WERI-Rb-1 (cell line): Measurements from ENCODE around the gene WDR87.

Experiments
- DNase-seq: peaks from one replicate; pipeline ENCODE4 v3.0.0-alpha.2; 2020
- H3K27ac ChIP-seq: fragments of 250-450 bp; sonication (Bioruptor Pico); 2 replicates; pipeline ENCODE4 v1.5.1; 2020; ENCODE audit warnings: mild to moderate bottlenecking, moderate library complexity
- H3K27me3 ChIP-seq: fragments of 250-450 bp; sonication (Bioruptor Pico); 2 replicates; pipeline ENCODE4 v1.5.1; 2021; ENCODE audit warnings: mild to moderate bottlenecking, low read depth, moderate library complexity; ENCODE audit not compliant: insufficient read depth, severe bottlenecking
- H3K36me3 ChIP-seq: fragments of 250-450 bp; sonication (Bioruptor Pico); 2 replicates; pipeline ENCODE4 v1.5.1; 2020; ENCODE audit warnings: mild to moderate bottlenecking, moderate library complexity
- H3K4me3 ChIP-seq: 2 replicates; pipeline ENCODE4 v1.5.1; 2011; ENCODE audit warnings: low read depth, mild to moderate bottlenecking, control low read depth, low read length
- H3K9me3 ChIP-seq: fragments of 250-450 bp; sonication (Bioruptor Pico); 2 replicates; pipeline ENCODE4 v1.5.1; 2021; ENCODE audit warnings: mild to moderate bottlenecking, moderate library complexity; ENCODE audit not compliant: severe bottlenecking
- TF ChIP-seq, protein P1 (sequence below): IDR thresholded peaks from 2 replicates; pipeline ENCODE4 v1.5.1; 2011; ENCODE audit warnings: low read depth, mild to moderate bottlenecking, control low read depth, inconsistent platforms, low read length

WDR87 gene

DNA sequence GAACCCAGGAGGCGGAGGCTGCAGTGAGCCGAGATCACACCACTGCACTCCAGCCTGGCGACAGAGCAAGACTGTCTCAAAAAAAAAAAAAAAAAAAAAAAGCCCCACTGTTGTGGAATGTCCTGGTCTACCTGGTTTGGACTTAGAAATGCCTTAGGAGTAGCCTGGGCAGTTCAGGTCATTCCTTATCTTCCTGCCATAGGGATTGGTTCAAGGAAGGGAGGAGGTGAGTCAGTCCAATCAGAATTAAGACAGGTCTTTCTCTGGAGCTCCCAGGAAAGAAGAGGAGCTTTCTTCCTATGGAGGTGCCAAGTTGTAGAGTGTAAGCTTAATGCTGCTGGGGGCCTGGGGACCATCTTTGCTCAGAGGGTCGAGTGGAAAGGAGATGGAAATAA is 45.4 kb upstream of the WDR87 start:
- Histone ChIP-seq H3K4me3 (no peak overlapping the region), H3K27me3 (no peaks in the 10 kb centered on the region), H3K27ac (no peak overlapping the region), H3K36me3 (0 out of 2 replicates have a peak, but pooled peaks cover 4% of the 10 kb centered on the region), H3K9me3 (no peaks in the 10 kb centered on the region)
- TF ChIP-seq, protein P1, sequence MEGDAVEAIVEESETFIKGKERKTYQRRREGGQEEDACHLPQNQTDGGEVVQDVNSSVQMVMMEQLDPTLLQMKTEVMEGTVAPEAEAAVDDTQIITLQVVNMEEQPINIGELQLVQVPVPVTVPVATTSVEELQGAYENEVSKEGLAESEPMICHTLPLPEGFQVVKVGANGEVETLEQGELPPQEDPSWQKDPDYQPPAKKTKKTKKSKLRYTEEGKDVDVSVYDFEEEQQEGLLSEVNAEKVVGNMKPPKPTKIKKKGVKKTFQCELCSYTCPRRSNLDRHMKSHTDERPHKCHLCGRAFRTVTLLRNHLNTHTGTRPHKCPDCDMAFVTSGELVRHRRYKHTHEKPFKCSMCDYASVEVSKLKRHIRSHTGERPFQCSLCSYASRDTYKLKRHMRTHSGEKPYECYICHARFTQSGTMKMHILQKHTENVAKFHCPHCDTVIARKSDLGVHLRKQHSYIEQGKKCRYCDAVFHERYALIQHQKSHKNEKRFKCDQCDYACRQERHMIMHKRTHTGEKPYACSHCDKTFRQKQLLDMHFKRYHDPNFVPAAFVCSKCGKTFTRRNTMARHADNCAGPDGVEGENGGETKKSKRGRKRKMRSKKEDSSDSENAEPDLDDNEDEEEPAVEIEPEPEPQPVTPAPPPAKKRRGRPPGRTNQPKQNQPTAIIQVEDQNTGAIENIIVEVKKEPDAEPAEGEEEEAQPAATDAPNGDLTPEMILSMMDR, result no peak
- no peak for DNase-seq

DNA sequence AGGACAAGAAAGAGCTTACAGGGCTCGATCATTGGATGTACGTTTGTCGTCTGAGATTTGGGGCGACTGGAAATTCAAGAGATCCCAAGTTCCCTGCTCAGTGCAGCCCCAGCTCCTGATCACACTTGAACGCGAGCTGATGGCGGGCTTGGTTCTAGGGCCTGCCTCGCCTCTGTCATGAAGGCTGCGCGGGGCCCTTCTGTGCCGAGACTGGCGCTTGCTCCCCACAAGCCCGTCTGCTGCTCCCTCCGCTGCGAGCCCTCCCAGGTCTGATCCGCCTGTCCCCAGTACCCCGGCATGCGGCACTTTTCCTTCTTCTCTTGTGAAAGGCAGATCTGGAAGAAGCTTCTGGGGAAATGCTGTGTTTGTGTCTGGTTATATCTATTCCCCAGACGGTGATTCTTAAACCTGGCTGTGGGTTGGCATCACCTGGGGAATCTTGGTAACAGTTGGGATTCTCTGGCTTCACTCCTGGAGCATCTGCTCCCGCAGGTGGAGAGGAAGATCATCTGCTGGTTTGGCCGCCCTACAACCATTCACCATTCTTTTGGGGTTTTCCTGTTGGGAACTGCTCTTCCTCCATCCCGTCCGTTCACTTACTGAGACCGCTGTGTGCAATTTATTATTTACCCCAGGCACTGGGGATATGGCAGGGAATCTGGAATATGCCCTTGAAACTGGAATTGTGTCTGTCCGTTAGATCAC is 44.2 kb upstream of the WDR87 start:
- Histone ChIP-seq H3K27ac (no peak overlapping the region), H3K36me3 (0 out of 2 replicates have a peak, but pooled peaks cover 4% of the 10 kb centered on the region), H3K27me3 (no peaks in the 10 kb centered on the region), H3K4me3 (no peak overlapping the region), H3K9me3 (no peaks in the 10 kb centered on the region)
- DNase-seq, result no peak
- TF ChIP-seq, protein P1, result no peak

DNA sequence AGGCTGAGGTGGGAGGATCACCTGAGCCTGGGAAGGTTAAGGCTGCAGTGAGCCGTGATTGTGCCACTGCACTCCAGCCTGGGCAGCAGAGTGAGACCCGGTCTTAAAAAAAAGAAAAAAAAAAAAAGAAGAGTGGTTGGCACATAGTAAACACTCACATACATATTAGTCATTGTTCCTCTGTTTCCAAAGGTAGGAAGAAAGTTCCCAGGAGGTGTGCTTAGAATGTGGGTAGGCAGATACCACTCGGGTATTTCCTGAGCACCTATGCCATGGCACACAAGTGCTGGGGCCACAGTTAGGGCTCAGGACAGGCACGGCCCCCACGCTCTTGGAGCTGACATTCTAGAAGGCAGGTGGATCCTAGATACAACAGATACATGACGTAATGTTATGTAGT is 42.0 kb upstream of the WDR87 start:
- TF ChIP-seq, protein P1, result no peak
- 0 out of 2 replicates have a peak, but pooled peaks cover 4% of the 10 kb centered on the region for H3K36me3 ChIP-seq
- no peak overlapping the region for H3K4me3 ChIP-seq
- H3K27ac ChIP-seq, result no peak overlapping the region
- H3K9me3 ChIP-seq, result no peaks in the 10 kb centered on the region
- DNase-seq, result no peak
- no peaks in the 10 kb centered on the region for H3K27me3 ChIP-seq

DNA sequence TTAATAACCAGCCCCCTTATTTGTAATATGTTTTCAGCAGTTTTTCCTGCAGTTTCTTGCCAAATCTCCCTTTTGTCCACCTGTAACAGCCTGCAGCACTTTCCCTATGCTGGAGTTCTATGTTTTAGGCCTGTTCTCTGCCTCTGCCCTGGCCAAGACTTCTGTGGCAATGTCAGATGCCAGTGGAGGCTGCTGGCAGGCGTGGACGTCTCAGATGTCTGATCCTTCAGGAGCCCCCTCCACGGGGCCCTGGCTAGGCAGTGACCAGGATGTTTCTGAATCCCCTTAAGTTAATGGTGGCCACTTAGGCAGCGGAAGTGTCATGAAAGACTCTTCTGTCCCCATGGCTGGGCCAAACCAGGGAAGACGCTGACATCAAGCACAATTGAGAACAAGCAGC is 41.4 kb upstream of the WDR87 start:
- Histone ChIP-seq H3K36me3 (0 out of 2 replicates have a peak, but pooled peaks cover 4% of the 10 kb centered on the region), H3K4me3 (no peak overlapping the region), H3K27me3 (no peaks in the 10 kb centered on the region), H3K9me3 (no peaks in the 10 kb centered on the region), H3K27ac (no peak overlapping the region)
- TF ChIP-seq, protein P1, result no peak
- DNase-seq, result no peak

DNA sequence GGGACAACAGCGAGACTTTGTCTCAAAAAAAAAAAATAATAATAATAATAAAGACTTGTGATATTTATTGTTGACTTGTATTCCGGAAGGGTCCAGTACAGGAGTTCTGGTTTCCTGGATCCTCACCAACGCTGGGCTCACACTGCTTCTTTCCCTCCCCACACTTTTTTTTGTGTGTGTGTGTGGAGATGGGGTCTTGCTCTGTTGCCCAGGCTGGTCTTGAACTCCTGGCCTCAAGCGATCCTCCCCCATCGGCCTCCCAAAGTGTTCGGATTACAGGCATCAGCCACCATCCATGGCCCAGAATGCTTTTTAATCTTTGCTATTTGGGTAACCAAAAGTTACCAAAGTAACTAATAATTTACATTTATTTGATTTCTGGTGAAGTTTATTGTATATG is 39.7 kb upstream of the WDR87 start:
- TF ChIP-seq, protein P1, result no peak
- DNase-seq, result no peak
- Histone ChIP-seq H3K36me3 (0 out of 2 replicates have a peak, but pooled peaks cover 4% of the 10 kb centered on the region), H3K4me3 (no peak overlapping the region), H3K9me3 (no peaks in the 10 kb centered on the region), H3K27ac (no peak overlapping the region), H3K27me3 (no peaks in the 10 kb centered on the region)

DNA sequence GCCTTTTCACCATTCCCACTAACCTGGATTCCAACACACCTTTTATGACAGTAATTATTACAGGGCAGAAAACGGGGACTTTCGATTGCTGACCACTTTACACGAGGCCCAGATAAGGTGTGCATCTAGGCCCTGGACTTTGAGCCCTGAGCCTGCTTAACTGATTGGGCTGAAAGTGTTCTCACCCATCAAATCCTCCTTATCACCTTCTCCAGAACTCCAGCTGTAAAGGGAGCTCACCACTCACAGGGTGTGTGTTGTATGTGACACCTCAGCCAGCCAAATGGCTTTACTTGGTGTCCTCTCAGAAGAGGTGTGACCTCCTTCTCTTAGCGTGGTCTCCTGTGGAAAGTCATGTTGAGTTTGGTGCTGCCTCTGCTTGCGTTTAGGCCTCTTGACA is 37.1 kb upstream of the WDR87 start:
- DNase-seq, result no peak
- Histone ChIP-seq H3K9me3 (no peaks in the 10 kb centered on the region), H3K27me3 (no peaks in the 10 kb centered on the region), H3K36me3 (peaks cover 3% of the 10 kb centered on the region; the same call in 1 of the 2 replicates), H3K4me3 (no peak overlapping the region), H3K27ac (no peak overlapping the region)
- TF ChIP-seq, protein P1, result no peak
